ENCODE data around the gene PLAAT2.

DNA sequence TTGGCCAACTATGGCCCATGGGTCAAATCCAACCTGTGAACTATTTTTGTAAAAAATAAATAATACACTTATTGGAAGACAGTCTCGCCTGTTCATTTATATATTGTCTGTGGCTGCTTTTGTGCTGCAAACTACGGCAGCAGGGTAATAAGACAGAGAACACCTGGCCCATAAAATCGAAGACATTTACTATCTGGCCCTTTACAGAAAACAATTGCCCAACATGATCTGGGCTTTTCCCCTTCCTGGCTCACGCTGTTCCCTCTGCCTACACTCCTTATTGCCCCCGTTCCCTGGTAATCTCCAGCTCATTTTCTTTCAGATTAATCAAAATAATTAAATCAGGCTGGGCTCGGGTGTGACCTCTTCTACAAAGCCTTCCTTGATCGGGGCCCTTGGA is 5.6 kb downstream of the PLAAT2 start:
- TF ChIP-seq EP300 (IDR thresholded peaks at IDR 0.05): no peak
- TF ChIP-seq, protein P1, sequence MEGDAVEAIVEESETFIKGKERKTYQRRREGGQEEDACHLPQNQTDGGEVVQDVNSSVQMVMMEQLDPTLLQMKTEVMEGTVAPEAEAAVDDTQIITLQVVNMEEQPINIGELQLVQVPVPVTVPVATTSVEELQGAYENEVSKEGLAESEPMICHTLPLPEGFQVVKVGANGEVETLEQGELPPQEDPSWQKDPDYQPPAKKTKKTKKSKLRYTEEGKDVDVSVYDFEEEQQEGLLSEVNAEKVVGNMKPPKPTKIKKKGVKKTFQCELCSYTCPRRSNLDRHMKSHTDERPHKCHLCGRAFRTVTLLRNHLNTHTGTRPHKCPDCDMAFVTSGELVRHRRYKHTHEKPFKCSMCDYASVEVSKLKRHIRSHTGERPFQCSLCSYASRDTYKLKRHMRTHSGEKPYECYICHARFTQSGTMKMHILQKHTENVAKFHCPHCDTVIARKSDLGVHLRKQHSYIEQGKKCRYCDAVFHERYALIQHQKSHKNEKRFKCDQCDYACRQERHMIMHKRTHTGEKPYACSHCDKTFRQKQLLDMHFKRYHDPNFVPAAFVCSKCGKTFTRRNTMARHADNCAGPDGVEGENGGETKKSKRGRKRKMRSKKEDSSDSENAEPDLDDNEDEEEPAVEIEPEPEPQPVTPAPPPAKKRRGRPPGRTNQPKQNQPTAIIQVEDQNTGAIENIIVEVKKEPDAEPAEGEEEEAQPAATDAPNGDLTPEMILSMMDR (IDR thresholded peaks at IDR 0.05): no peak
- TF ChIP-seq POLR2A (IDR thresholded peaks at IDR 0.05): no peak

Measured in ovary (tissue), 3 donors.